GM18861 (cell line): Measurements from ENCODE around the gene AKT2.

Experiments
- ATAC-seq: cut with Tn5 transposase; IDR thresholded peaks from one replicate; pipeline ENCODE4 v1.9.1; 2021; ENCODE audit not compliant: unreplicated experiment

The AKT2 gene

DNA sequence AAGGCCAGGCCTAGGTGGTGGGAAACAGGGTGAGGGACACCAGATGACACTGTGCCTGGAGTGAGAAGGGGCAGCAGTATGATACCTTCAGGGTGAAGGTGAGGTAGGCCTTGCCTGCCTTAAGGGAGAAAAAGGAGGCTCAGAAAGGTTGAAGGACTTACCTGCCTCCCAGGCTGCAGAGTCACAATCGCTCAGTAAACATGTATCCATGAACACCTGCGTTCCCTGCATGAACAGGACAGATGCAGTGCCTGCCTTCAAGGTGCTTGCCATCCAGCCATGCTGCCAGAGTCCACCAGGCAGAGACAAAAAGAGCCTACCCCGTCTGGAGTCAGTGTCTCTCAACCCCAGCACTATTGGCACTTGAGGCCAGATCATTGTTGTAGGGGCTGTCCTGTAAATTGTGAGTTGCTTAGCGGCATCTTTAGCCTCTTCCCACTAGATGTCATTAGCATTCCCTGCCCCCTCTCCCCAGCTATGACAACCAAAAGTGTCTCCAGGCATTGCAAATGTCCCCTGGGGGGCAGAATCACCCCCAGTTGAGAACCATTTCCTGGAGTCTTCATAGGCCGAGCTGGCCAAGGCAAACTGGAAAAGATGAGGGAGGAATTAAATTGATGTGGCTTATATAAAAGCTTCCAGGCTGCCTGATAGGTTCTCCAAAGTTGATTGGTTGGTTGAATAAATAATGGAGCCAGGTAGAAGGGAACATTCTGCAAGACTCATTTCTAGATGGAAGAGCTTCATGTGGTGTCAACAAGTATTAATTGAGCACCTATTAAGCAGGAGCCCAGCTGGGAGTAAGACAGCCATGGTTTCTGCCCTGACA lies 92.2 kb downstream of the AKT2 start:
- ATAC-seq = no peak

DNA sequence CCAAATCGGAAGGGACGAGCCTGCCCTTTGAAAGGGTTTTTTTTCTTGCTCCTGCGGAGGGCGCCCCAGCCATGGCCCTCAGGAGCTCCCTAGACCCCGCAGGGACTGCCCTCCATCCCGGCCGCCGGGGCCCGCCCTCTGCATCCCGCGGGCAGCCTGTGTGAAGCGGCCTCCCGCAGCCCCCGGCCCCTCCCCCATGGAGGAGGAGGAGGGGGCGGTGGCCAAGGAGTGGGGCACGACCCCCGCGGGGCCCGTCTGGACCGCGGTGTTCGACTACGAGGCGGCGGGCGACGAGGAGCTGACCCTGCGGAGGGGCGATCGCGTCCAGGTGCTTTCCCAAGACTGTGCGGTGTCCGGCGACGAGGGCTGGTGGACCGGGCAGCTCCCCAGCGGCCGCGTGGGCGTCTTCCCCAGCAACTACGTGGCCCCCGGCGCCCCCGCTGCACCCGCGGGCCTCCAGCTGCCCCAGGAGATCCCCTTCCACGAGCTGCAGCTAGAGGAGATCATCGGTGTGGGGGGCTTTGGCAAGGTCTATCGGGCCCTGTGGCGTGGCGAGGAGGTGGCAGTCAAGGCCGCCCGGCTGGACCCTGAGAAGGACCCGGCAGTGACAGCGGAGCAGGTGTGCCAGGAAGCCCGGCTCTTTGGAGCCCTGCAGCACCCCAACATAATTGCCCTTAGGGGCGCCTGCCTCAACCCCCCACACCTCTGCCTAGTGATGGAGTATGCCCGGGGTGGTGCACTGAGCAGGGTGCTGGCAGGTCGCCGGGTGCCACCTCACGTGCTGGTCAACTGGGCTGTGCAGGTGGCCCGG lies 93.1 kb downstream of the AKT2 start:
- no peak for ATAC-seq

GRCh38 chr19:40190891-40191835 lies 94.0 kb downstream of the AKT2 start, which contains the start of gene MAP3K10:
MAP3K10 (plus strand) TSS chr19:40191426; CDS start chr19:40192032, 606 bp downstream.
- ATAC-seq = peak; percentile 55

GRCh38 chr19:40184273-40184672 lies 100.9 kb downstream of the AKT2 start:
- no peak for ATAC-seq
